A172 (cell line): Measurements from ENCODE around the gene SNCG. TPM values are rescaled to one million over a fixed set of nuclear protein-coding genes. Genes with fewer than 3 reads are reported as not detected.
A peak's percentile ranks its signal among the peaks of the same experiment; 100 is the strongest.

Source experiments
- DNase-seq: peaks from one replicate; pipeline ENCODE4 v3.0.0-alpha.2; 2015; ENCODE audit warnings: low spot score
- total RNA-seq: library from RNA; depleted of rRNA; stranded (reverse); fragments of >200 nt; shearing (Covaris generic); gene quantifications from 2 replicates; pipeline ENCODE4 v1.2.3, GENCODE V29; 2014

The SNCG gene
- total RNA-seq, 1 experiment from 2014 or later = 16.0 TPM

- no peak for DNase-seq
Measured at GRCh38 chr10:86960863-86961434, 2.5 kb downstream of the SNCG start.

DNA sequence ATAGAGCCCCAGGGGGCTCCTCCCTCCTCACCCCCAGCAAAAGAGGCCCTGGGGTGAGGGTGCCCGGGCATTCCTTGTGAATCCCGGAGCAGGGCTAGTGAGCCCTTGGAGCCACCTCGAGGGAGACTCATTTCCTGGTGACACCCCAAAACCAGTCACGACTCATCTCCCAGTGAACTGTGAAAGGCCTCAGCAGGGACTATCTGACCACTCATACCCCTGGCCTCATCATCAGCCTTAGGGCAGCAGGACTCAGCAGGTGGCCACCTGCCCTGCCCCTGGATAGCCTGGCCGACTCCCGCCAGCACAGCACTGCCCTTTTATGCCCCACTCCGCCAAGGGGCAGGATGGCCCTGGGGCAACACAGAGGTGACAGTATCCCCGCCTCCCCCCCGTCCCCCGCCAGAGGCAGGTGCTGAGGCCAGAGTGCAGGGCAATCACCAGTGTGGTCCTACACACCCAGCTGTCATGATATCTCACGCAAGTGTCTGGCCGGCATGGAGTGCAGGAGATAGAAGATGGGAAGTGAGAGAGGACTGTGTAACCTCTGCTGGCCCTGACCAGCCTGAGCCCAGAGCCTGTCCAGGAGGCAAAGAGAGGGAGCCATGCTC lies 3.2 kb downstream of the SNCG start:
- DNase-seq = peak; percentile 79

GRCh38 chr10:86962136-86962980 lies 4.0 kb downstream of the SNCG start:
- DNase-seq = no peak

GRCh38 chr10:86962981-86963310 lies 4.5 kb downstream of the SNCG start:
- DNase-seq = no peak

DNA sequence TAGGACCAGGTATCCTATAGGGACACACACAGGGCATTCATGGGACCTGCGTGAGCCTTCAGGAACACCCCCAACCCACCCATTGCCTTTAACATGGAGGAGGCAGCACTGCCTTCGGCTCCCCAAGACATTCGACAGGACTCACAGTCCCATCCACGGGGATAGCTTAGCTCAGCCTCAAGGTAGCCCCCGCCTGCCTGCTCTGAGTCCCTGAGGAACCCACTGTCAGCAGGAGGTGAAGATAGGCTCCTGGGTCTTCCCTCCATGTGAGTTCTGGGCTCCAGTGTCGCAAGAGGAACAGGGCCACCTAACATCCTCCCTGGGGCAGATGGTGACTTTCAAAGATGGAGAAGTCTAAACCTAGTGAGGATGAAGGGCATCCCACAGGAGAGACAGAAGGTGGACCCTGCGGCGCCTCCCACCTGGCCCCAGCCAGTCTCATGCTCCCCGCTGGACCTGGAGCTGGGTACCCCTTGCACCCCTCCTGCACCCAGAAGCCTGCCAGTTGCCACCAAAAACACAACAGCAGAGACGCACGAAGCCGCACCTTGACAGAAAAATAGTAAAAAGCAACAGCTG lies 5.0 kb downstream of the SNCG start:
- DNase-seq = no peak

- DNase-seq = no peak
Measured at GRCh38 chr10:86964061-86964846, 5.9 kb downstream of the SNCG start.

- no peak for DNase-seq
Measured at GRCh38 chr10:86964847-86965190, 6.4 kb downstream of the SNCG start.

GRCh38 chr10:86965986-86966654 lies 7.7 kb downstream of the SNCG start:
- DNase-seq = no peak

- no peak for DNase-seq
Measured at GRCh38 chr10:86967481-86967941, 9.1 kb downstream of the SNCG start.

DNA sequence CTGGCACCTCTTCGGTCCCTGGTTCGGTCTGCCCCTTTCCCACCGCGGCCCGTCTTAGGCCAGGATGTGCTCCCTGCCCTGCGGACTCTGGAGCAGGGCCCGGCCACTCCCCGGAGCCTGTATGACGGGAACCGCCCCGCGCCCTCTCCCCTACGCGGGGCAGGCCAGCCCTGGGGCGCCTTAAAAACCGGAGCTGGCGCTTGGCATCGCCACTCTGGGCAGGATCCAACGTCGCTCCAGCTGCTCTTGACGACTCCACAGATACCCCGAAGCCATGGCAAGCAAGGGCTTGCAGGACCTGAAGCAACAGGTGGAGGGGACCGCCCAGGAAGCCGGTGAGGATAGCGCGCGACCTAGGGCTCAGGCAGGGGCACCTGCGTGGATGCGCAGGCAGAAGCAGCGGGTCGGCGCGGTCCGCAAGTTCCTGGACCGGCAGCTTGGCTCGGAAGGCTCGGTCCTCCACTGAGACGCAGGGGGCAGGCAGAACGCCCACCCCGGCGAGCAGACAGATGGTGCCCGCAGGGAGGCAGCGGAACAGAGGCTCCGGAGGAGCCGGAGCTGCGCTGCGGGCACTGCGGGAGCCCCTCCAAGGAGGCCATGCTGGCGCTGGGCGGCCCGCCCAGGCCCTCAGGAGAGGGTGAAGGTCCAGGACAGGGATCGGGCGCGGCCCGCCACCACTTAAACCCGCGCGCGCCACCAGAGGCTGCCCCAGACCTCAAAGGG lies 10.0 kb downstream of the SNCG start, which contains the start of gene ADIRF:
Gene ADIRF, plus strand, starts transcription at position 212 of the 723 bp plus-strand sequence. Its CDS starts 63 bp downstream, at position 275.
- DNase-seq = no peak

- DNase-seq = no peak
Measured at GRCh38 chr10:86968994-86969355, 10.6 kb downstream of the SNCG start.

DNA sequence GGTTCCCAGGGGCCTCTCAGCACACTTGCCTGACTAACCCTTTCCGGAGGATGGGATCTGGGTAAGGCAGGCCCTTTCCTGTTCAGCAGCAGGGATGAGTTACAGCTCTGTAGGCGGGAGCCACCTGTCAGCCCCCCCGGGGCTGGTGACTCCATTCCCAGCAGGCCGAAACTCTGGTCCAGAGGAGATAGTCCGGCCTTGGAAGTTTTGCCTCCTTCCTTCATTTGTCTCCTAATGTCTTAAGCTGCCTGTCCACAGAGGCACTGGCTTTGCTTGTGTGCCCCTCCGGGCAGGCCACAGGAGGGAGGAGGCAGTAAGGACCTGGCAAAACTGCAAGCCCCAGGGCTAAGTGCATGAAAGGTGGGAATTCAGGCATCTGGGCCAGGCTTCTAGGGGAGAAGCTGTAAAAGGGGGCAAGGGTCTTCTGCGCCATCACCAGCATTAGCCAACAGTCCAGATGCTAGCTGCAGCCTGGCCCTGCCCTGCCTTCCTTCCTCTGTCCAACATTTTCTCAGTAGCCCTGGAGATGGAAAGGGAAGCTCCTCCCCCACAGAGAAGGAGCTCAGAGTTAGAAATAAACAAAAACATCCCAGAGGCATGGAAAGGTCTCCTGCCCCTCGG lies 11.1 kb downstream of the SNCG start:
- DNase-seq = peak; percentile 51

DNA sequence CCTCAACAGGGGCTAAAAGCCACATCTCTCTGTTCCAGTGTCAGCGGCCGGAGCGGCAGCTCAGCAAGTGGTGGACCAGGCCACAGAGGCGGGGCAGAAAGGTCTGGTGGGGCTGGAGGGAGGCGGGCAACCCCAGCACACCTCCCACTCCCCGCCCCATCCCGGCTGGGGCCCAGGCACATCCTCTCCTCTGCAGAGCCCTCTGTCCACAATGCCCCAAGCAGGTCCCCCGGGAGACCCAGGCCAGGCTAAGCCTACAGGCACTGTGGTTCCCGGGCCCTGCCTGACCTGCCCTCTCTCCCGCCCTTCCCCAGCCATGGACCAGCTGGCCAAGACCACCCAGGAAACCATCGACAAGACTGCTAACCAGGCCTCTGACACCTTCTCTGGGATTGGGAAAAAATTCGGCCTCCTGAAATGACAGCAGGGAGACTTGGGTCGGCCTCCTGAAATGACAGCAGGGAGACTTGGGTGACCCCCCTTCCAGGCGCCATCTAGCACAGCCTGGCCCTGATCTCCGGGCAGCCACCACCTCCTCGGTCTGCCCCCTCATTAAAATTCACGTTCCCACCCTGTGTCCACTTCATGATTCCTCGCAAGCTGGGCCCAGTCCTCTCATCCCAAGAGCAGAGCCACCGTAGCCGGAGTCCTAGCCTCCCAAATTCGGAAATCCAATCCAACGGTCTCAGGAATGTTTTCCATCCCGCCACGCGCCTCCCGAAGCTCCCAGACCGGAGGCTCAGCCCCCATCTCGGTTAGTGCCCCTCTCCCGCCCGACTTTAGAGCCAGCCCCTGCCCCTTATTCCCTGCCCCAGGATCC lies 12.0 kb downstream of the SNCG start:
- peak; percentile 89 for DNase-seq

DNA sequence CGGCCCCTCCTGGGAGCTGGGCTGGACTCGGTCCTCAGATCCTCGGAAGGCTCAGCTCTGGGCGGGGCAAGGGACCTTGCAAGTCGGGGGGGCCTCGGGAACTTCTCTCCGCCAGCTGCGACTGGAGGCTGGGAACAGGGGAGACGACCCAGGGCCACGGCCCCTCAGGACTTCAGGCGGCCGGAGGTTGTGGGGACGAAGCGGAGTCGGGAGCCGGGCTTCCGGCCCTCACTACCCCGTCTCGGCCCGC lies 12.5 kb downstream of the SNCG start:
- DNase-seq = no peak

DNA sequence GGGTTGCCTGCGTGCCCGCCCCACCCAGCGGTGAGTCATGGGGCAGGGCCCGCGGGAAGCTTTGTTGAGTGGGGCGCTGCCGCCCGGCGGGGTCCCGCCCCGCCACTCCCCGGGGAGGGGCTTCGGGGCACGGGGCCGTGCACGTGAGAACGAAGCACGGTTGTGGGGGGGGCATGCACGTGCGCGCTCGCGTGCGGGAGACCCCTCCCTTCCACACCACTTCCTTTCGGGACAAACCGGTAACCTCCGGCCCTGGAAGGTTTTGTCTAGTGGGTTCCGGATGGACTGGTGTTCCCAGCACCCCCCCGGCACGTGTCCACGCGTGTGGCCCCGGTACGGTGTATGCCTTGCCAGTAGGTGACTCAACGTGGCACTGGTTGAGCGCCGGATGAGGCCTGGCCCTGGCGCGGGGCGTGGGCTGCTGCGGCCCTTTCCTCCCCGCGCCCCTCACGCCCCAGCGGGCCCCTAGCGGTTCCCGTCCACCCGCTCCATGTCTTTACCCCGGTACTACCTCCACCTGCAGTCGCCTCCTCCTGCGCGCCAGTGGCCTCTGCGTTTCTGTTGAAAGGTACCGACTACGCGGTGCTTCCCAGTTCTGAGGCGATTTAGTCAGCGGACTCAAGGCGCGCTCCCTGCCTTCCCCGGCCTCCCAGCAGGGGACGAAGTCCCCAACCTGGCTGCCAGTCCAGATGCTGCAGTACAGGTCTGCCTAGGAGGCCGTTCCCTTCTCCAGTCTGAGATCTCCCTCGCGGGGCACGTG lies 13.0 kb downstream of the SNCG start:
- peak; percentile 90 for DNase-seq

GRCh38 chr10:86972613-86973380 lies 14.4 kb downstream of the SNCG start:
- DNase-seq = no peak

GRCh38 chr10:86974484-86974883 lies 16.1 kb downstream of the SNCG start:
- DNase-seq = no peak
